Daoy (cell line): ENCODE measurements around the gene SRGAP3. TPM values are rescaled to one million over a fixed set of nuclear protein-coding genes. Genes with fewer than 3 reads are reported as not detected.

Experiments
- DNase-seq: peaks from one replicate; pipeline ENCODE4 v3.0.0-alpha.2; 2015; ENCODE audit warnings: low read depth
- total RNA-seq: library from RNA; depleted of rRNA; stranded (reverse); fragments of >200 nt; shearing (Covaris generic); gene quantifications from 2 replicates; pipeline ENCODE4 v1.2.3, GENCODE V29; 2014

Gene SRGAP3
- total RNA-seq, 1 experiment from 2014 or later = 5.0 TPM

DNA sequence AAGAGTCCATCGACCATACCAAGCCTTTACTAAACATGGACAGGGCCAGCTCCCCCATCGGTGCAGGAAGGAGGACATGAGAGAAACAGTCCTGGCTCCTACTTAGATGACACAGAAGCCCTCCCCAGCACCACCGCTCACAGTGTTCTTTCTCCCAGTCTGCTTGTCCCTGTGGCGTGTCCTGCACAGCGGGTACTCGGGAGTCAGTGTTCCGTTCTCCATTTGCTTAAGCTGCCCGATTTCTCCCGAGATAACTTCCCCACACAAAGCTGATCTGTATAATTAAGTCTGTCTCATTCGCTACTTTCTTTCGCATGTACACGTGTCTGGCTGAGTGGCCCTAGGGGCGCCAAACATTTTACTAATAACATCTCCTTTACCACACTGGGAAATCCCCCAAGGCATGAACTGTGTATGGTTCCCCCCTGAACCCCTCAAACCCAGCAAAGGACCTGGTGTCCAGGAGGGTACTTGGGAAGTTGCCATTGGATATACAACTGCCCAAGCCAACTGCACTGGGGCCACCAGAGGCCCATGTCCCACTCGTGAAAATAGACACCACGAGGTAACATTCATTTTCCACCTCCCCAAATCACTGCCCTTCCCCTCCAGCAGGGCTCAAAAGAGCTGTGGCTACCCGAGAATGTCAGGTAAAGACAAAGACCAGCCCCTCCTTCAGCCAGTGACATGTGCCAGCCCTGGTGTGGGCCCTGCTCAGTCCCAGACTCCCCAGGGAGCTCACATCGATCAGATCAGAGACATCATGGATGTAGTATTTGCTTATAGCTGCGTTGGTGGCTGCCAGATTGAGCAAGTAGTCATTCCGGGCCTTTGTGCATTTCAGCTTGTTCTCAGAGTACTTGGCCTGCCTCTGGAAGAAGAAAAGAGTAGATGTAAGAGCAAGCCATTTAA is 189.7 kb downstream of the SRGAP3 start:
- no peak for DNase-seq

DNA sequence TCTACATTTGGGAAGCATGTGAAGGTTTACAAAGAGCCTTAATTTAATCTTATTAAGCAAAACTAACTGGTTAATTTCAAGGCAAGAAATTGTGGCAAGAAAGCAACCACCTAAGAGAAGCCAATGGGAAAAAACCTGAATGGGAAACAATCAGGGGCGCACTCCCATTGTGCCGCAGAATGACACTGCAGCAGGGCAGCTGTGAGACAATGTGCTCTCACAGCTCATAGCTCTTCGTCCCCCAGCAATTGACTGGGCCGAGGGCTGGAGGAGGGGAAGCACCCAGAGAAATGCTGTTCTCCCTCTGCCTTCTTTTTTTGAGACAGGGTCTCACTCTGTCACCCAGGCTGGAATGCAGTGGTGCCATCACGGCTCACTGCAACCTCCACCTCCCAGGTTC is 192.9 kb downstream of the SRGAP3 start:
- no peak for DNase-seq

DNA sequence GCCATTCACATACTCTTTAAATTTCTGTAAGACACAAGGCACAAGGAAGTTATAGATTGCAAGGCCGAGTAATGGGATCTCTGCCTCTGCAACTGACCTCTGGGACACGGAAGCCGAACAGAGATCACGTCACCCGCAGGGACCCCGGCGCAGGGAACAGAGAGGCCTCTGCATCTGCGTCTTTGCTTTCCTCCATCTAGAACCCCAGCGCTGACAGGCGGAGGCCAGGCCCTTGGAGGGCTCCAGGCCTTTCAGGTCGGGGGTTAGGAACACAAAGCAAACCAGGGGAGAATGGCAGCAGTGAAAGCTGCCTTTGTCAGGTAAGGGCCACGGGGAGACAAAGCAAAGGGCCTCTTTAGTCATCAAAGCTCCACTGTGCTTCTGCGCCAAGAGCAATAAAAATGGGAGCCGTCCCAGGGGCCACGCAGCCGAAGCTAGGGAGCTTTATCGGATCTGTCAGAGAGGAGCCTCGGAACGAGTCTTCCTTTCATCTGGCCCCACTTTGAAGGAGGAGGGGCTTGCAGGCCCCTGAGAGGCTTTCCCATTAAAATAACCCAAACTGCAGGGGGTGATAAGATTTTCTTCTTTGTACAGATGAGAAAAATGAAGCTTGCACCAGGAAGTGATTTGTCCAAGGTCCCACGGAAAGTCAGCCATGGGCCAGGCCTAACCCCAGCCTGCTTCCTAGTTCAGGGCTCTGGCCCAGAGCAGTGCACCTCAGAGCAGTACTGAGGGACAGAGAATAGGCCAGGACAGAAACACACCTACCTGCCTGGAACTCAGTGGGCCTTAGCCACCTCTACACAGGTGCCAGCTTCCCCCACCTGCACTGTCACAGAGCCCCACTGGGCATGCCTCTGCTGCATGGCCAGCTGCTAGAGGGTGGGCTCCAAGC is 201.7 kb downstream of the SRGAP3 start:
- DNase-seq = no peak

DNA sequence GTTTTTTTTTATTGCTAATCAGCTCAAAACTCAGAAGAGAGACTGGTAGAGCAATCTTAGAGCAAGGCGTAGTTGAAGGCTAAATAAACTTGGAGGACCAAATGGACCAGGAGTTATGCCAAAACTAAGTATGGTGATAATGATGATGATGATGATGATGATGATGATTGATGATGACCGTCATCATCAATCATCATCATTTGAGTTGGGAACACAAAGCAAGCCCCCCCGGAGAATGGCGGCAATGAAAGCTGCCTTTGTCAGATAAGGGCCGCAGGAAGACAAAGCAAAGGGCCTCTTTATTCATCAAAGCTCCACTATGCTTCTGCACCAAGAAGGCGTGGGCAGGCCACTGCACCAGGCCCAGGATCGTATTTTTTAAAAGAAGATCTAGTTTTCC is 204.1 kb downstream of the SRGAP3 start:
- DNase-seq = no peak

DNA sequence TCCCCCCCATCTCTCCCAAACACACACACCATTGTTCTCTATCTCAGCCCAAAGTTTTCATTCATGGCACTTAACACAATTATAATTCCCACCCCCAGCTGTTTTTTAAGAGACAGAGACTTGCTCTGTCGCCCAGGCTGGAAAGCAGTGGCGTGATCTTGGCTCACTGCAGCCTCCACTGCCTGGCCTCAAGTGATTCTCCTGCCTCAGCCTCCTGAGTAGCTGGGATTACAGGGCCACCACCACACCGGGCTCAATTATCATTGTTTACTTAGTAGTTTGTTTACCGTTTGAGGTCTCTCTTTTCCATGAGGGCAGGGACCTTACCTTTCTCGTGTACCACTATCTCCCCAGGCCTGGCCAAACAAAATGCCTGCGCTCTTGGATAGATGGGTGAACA is 206.4 kb downstream of the SRGAP3 start:
- no peak for DNase-seq

DNA sequence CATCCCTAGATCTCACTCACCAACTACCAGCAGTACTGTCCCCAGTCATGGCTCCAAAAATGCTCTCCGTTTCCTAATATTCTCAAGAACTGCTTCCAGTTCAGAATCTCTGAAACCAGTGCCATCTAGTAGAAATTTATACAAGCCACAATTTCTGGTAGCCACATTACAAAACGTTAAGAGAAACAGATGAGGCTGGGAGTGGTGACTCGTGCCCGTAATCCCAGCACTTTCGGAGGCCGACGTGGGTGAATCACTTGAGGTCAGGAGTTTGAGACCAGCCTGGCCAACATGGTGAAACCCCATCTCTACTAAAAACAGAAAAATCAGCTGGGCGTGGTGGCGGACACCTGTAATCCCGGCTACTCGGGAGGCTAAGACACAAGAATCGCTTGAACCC is 207.8 kb downstream of the SRGAP3 start:
- DNase-seq = no peak

DNA sequence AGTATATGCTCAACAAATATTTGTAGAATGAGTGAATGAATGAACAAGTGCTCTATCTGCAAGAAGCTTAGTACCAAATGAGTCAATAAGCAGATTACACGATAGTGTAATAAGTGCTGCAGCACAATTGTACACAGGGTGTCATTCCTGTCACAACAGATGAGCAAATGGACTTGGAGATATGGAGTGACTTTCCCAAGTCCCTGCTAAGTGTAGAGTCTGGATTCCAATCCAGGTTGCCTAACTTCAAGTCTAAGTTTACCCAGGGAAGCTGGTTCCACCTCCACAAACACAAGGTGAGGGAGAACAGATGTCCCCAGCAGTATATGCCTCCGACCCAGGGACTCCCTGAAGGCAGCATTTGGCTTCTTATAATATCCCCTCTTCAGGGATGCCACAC is 208.4 kb downstream of the SRGAP3 start:
- DNase-seq = no peak

DNA sequence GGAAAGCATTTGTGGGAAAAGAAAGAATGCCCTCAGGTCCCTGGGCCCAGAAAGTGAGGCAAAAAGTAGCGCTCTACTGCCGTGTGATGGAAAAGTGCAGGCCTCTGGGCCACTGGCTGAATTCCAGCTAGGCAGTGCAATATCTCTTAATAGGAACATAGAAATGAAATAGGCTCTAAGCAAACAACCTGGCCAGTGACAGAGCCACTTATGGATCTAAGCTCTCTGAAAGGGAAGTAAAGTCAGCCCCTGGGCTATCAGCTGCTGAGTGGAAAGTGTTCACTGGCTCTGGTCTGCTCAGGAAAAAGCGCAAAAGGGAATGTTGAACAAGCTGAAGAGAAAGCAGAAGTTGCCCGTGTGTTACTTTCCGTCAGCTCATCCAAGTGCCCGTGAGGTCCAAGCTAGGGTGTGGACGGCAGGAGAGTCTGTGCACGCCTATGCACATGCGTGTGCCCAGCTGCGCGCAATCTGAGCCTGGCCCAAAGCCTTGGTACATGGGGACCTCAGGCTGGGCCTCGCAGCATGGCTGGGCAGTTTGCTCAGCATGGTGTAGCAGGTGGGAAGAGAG is 212.2 kb downstream of the SRGAP3 start:
- DNase-seq = no peak

DNA sequence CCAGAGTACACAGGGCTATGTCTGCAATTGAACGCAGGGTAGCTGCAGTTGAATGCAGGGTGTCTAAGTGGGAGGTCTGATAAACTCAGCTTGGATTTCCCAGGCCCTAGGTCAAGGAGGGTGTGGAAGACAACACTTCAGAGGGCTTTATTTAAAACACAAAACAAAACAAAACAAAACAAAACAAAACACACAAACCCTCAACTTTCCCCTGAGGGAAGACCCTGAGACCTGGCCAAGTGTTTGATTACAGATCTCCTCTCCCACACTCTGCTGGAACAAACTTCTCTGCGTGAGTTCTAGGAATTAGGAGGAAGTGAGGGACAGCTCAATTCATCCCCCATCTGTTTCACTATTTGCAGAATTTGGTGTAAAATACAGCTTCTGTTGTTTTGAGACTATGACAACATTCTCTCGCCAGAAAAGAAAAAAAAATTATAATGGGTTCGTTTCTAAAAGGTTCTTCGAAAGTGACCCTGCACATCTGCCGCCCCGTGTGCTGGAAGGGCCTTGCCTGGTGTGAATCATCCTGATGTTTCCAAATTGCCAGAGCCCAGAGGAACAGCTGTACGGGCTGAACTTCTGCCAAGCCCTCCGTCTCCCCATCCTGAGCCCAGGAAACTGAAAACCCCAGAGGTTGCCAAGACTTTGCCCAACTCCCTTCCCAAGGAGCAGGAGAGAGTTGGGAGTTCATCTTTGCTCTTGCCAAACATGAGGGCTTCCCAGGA is 212.9 kb downstream of the SRGAP3 start:
- DNase-seq = no peak

DNA sequence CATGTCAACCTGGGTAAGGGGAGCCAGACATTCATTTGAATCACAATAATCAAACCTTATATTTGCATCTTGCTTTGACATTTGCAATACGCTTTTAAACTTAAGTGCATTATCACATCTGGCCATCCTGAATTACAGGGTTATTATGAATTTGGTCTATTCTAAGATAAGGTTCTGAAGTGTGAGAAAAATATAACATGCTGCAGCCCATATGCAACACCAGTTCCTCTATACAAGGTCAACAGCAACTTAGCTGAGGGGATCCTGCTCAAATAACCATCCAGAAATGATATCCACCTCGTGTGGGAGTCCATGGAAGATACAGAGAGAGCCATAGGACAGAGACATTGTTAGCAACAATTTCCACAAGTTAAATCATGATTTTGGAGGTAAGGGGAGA is 213.5 kb downstream of the SRGAP3 start:
- no peak for DNase-seq

DNA sequence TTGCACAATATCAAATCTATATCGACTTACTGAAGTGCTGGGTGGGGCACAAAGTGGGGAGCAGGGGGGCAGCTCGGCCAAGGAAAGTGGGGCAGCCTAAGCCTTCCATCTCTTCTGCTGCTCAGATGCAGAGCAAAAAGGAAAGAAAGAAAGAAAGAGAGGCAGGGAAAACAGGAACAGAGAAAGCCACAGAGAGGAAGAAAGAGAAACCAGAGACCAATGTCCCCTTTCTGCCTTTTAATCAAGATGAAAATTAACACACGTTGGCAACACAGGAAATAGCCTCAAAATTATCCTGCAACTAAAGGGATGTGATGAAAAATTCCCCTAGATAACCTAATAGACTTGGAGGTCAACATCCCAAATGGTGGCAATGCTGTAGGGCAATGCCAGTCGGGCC is 214.0 kb downstream of the SRGAP3 start:
- DNase-seq = no peak

DNA sequence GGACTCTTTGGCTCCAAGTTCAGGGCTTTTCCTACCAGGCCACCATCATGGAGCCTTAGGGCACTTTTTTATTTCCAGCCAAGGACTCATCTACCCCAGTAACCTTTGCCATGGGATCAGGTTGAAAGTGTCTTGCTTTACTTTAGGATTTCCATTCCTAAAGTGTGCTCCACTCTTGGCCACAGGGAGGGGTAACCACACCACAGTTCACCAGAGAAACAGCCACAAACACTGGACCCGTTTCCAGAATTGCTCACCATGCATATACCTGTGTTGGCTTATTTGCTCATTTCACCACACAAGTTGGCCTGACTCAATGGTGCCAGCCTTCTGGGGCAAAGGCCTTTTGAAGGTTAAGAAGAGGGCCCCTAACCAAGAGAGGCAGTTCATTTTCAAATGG is 215.6 kb downstream of the SRGAP3 start:
- DNase-seq = no peak

DNA sequence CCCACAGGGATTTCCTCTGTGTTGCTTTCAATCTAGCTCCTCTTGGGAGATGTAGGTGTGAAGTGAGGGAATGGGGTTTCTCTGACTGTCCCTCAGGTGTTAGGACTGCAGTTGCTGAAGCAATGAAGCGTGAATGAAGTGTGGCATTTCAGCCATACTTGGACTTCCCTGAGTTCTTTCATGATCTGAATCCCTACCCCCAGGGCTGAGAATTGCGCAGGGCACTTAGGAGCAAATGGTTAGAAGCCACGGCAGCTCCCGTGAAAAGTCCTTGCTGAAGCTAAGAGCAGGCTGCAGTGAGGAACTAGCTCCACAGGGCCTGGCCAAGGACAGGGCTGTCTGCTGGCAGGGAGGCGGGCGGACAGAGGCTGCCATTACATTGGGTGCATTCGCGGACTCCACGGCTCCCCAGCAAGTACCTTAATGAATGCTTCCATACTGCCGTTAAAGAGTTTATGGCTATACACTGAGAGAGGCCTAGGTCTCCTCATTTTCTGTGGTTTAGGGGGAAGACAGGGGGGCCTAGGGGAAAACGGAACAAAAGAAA is 217.1 kb downstream of the SRGAP3 start:
- no peak for DNase-seq

DNA sequence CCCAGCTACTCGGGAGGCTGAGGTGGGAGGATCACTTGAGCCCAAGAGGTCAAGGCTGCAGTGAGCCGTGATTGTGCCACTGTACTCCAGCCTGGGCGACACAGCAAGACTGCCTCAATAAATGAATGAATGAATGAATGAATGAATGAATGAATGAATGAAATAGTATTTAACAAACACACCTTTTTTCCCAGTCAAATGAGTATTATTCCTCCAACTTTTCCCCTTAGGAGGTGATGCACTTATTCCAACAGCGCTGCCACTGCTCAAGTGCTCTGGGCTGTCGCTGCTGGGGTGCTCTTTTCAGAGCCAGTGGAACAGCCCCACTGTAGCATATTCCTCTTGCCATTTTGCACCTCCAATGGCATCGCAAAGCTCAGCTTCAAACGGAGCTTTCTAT is 219.4 kb downstream of the SRGAP3 start:
- no peak for DNase-seq

DNA sequence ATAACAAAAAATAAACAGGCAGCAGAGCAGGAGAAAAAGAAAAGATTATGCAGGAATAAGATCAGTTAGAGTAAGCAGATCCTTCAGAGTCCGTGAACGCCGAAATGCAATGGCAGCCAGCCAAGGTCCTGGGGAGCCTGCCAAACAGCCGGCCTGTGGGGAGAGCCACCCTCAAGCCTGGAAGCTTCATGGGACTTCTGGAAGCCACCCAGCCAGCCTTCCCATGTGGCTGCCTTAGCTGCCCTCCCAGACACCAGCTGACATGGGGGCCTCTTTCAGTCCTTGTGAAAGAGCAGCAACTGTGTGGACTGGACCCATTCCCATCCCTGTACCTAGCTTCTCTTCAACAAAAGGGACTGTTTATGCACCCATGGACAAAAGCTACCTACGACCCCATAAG is 221.3 kb downstream of the SRGAP3 start:
- DNase-seq = peak; percentile 25

DNA sequence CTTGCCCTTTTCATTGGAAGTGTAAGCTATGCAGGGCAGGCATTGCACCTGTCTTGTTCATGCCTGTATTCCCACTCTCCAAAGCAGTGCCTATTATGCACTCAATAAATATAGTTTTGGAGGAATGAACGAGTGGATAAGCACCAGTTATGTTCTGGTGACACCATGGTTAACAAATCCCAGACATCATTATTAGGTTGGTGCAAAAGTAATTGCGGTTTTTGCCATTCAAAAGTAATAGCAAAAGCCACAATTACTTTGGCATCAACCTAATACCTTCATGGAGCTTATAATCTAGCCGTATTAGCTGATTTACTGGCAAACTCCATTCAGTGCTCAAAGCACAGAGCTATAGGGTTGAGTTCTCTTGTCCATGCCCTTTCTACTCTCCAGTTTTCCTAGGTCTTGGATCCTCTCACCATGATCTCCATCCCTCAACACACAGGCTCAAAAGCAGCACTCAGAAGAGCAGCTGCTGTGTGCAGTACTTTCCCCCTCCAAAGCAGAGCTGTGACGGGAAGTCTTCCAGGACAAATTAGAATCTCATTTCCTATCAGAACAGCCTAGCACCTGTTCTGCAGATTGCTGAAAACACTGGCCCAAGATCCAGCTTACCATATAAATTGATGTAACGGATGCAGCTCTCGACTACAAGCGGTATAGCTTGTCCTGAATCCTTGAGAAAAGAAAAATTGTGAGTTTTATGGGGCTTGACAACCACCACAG is 223.0 kb downstream of the SRGAP3 start:
- DNase-seq = no peak

DNA sequence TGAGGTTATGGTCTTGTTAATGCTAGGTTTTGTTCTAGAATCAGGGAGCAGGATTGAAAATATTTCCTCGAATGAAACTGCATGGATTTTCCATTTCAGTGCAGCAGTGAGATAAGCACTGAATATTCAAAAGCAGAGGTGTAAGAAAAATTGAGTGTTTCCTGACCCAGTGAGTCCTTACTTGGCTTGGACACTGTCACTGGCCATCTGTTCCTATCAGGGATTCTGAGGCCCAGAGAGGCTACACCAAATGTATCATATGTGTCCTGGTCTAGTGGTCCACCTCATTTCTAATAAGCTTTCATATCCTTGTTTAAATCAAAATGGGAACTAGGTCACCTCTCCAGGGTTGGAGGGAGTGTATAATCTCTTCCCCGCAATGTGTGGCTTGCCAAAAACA is 225.1 kb downstream of the SRGAP3 start:
- DNase-seq = no peak

DNA sequence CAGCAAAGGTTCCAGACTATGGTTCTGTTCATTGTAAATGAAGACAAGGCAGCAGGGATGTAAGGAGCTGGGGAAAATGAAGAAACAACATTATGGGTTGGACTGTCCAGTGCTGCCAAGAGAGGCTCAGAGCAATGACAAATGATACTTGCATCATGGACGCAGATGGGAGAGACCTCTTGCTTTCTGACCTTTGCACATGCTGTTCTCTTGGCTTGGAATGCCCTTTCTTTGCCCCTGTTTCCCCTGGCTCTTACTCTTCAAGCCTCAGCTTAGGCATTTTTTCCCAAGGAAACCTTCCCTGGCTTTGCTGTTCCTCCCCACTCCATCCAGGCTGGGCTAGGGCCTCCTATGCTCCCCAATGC is 226.2 kb downstream of the SRGAP3 start:
- DNase-seq = no peak

DNA sequence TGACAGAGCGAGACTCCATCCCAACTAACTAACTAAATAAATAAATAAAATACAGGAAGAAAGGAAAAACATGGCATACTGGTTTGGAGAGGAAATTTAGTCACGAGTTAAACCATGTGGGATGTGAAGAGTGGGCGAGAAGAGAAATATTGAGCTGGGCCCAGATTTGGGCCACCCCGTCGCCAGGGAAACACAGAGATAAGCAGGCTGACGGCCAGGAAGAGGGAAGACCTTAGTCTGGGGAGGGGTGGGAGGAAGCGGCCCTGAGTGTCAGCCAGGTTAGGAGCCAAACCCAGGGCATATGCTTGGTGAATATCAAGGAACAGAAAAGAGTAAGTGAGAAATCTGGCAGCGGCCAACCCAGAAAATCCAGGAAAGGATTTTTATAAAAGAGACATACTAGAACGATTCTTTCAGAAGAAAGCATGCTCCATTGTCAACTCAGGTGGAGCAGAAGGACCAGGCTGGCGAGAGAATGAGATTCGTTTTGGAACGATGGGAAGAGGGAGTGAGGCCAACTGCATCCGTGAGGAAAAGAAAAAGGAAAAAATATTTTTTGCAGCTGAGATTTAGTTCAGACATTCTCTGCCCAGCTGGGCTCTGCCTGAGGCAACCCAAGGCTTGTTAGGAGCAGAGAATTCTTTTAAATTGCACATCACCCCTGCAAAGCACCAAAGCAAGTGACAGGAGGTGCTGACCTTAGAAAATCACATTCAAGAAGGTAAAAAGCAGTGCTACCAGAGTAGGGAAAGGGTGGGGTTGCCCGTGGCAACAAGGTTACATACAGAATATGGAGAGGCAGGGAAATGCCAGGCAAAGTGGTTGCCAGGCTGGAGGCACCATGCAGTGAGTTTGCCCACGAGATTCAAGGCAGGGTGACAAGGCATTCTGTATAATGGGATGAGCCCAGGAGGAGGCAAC is 226.9 kb downstream of the SRGAP3 start:
- DNase-seq = no peak
